ENCODE measurements around the gene INSIG2. TPM values are rescaled to one million over a fixed set of nuclear protein-coding genes. Genes with fewer than 3 reads are reported as not detected.
A peak's percentile ranks its signal among the peaks of the same experiment; 100 is the strongest.

The INSIG2 gene
- total RNA-seq, 1 donor from 2014 or later: 32.2 TPM

DNA sequence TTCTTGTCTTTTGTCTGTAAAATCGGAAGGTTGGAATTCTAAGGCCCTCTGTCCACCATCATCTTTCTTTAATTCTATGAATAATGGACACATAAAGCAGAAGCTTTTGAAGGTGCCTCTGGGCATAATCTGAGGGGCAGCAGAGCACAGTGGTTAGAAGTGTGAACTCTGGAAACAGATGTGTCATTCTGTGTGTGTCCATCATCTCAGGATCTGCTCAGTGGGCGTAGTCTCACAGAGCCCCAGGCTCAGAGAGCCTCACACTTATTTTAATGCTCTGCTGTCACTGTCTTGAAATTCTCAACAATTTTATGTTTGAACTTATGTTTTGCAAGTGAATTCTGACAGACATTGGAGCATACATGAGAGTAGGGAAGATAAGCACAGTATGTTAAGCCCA lies 43.4 kb upstream of the INSIG2 start:
- peaks cover 13% of the 10 kb centered on the region for H3K27me3 ChIP-seq
- no peak overlapping the region for H3K27ac Mint-ChIP-seq
- DNase-seq (ENCODE audit: low spot score): no peak
- TF ChIP-seq, protein P1, sequence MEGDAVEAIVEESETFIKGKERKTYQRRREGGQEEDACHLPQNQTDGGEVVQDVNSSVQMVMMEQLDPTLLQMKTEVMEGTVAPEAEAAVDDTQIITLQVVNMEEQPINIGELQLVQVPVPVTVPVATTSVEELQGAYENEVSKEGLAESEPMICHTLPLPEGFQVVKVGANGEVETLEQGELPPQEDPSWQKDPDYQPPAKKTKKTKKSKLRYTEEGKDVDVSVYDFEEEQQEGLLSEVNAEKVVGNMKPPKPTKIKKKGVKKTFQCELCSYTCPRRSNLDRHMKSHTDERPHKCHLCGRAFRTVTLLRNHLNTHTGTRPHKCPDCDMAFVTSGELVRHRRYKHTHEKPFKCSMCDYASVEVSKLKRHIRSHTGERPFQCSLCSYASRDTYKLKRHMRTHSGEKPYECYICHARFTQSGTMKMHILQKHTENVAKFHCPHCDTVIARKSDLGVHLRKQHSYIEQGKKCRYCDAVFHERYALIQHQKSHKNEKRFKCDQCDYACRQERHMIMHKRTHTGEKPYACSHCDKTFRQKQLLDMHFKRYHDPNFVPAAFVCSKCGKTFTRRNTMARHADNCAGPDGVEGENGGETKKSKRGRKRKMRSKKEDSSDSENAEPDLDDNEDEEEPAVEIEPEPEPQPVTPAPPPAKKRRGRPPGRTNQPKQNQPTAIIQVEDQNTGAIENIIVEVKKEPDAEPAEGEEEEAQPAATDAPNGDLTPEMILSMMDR (IDR thresholded peaks at IDR 0.05): no peak
- TF ChIP-seq EZH2 (IDR thresholded peaks at IDR 0.05): no peak
- TF ChIP-seq EZH2phosphoT487 (IDR thresholded peaks at IDR 0.05): no peak
- no peak overlapping the region for H3K4me2 ChIP-seq
- no peak overlapping the region for H3K9ac ChIP-seq
- H3K27me3 Mint-ChIP-seq (ENCODE audit: insufficient read depth, low read depth): peaks cover 4% of the 10 kb centered on the region
- H2AFZ ChIP-seq (replicated peaks): no peak overlapping the region
- H3K9me3 ChIP-seq (ENCODE audit: low read depth): no peaks in the 10 kb centered on the region
- no peak overlapping the region for H3K4me3 ChIP-seq
- H3K4me1 ChIP-seq: no peaks in the 10 kb centered on the region
- H3K36me3 Mint-ChIP-seq: no peaks in the 10 kb centered on the region
- H3K4me1 Mint-ChIP-seq: peaks cover 5% of the 10 kb centered on the region
- H3K79me2 ChIP-seq (ENCODE audit: low read depth): no peaks in the 10 kb centered on the region
- no peak overlapping the region for H3K27ac ChIP-seq
- no peak overlapping the region for H3K4me3 Mint-ChIP-seq
- no peaks in the 10 kb centered on the region for H4K20me1 ChIP-seq (ENCODE audit: low read depth)
- H3K9me3 Mint-ChIP-seq: no peaks in the 10 kb centered on the region
- no peaks in the 10 kb centered on the region for H3F3A ChIP-seq (ENCODE audit: low read depth)
- no peaks in the 10 kb centered on the region for H3K36me3 ChIP-seq

DNA sequence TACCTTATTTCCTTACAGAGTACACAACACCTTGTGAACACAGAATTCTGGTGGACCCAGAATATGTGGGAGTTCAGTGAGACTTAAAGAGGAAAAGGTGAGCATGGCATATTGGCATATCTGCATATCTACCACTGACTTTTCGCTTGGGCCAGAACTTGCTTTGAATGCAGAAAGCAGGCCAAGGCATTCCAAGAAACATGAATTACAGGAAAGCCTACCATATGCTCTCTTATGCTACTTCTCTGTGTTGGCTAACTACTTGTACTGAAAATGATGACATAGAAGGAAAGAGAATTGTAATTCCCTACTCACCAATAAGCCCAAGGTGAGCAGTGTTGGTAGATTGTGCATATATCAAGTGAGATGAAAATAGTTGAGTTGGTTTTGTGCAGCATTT lies 43.0 kb upstream of the INSIG2 start:
- Histone ChIP-seq H3K27ac (no peak overlapping the region), H3K4me2 (no peak overlapping the region), H3K9ac (no peak overlapping the region), H3K36me3 (no peaks in the 10 kb centered on the region), H3K4me3 (no peak overlapping the region), H3K27me3 (peaks cover 13% of the 10 kb centered on the region), H2AFZ (replicated peaks) (no peak overlapping the region), H4K20me1 (ENCODE audit: low read depth) (no peaks in the 10 kb centered on the region), H3F3A (ENCODE audit: low read depth) (no peaks in the 10 kb centered on the region), H3K79me2 (ENCODE audit: low read depth) (no peaks in the 10 kb centered on the region), H3K4me1 (no peaks in the 10 kb centered on the region), H3K9me3 (ENCODE audit: low read depth) (no peaks in the 10 kb centered on the region)
- no peak for DNase-seq (ENCODE audit: low spot score)
- Mint-ChIP-seq H3K4me3 (no peak overlapping the region), H3K36me3 (no peaks in the 10 kb centered on the region), H3K27me3 (ENCODE audit: insufficient read depth, low read depth) (peaks cover 4% of the 10 kb centered on the region), H3K27ac (no peak overlapping the region), H3K4me1 (peaks cover 9% of the 10 kb centered on the region), H3K9me3 (no peaks in the 10 kb centered on the region)
- TF ChIP-seq, protein P1 (IDR thresholded peaks at IDR 0.05): no peak
- TF ChIP-seq EZH2phosphoT487 (IDR thresholded peaks at IDR 0.05): no peak
- no peak for TF ChIP-seq EZH2 (IDR thresholded peaks at IDR 0.05)

DNA sequence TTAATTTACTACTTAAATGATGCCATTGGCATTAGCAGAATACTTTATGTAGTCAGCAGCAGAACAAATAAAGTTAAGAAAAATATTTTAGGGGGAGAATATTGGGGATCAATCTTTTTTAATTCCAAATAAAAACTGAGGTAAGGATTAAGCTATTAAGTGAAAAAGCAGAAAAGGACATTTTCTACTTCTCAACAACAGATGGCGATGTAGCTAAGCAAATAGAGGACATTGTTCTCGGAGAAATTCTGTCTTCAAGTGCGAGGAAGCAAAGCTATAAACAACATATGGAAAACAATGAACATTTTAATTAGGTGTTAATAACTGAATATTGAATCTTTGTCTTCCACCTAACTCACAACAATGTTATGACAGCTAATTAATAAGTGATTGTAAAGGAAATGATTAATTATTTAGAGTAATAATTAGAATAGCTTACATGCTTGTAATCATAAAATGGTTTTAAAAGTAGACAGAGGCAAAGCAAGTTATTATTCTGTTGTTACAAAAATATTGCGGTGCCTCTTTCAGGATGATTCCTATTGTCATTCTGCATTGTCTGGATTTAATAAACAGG lies 41.5 kb upstream of the INSIG2 start:
- peaks cover 21% of the 10 kb centered on the region for H3K4me1 Mint-ChIP-seq
- Histone ChIP-seq H3K9ac (no peak overlapping the region), H3K4me1 (peaks cover 13% of the 10 kb centered on the region), H3K4me3 (no peak overlapping the region), H3K79me2 (ENCODE audit: low read depth) (no peaks in the 10 kb centered on the region), H3K4me2 (no peak overlapping the region), H3K9me3 (ENCODE audit: low read depth) (no peaks in the 10 kb centered on the region), H3K36me3 (no peaks in the 10 kb centered on the region), H3K27ac (no peak overlapping the region), H3K27me3 (peaks cover 13% of the 10 kb centered on the region), H2AFZ (replicated peaks) (no peak overlapping the region), H3F3A (ENCODE audit: low read depth) (no peaks in the 10 kb centered on the region), H4K20me1 (ENCODE audit: low read depth) (no peaks in the 10 kb centered on the region)
- DNase-seq (ENCODE audit: low spot score): peak; percentile 43
- TF ChIP-seq EZH2phosphoT487 (IDR thresholded peaks at IDR 0.05): no peak
- TF ChIP-seq, protein P1 (IDR thresholded peaks at IDR 0.05): peak; percentile 73
- H3K27ac Mint-ChIP-seq: no peak overlapping the region
- H3K36me3 Mint-ChIP-seq: no peaks in the 10 kb centered on the region
- no peak overlapping the region for H3K4me3 Mint-ChIP-seq
- no peaks in the 10 kb centered on the region for H3K9me3 Mint-ChIP-seq
- no peaks in the 10 kb centered on the region for H3K27me3 Mint-ChIP-seq (ENCODE audit: insufficient read depth, low read depth)

Data from neural progenitor cell (in vitro differentiated cells).